Choroid plexus epithelial cell (primary cell): Measurements from ENCODE around the gene ATP2B2.

ENCODE experiments used
- DNase-seq: peaks from one replicate; pipeline ENCODE4 v3.0.0-alpha.2; 2010; ENCODE audit warnings: low read depth
- H3K4me3 ChIP-seq: 2 replicates; pipeline ENCODE4 v1.5.1; 2011; ENCODE audit warnings: low read depth, mild to moderate bottlenecking, control low read depth, low read length, moderate library complexity
- CTCF ChIP-seq: conservative IDR thresholded peaks from 2 replicates; pipeline ENCODE4 v1.5.1; 2011; ENCODE audit warnings: low read depth, mild to moderate bottlenecking, control low read depth, inconsistent platforms, low read length, moderate library complexity

The ATP2B2 gene

GRCh38 chr3:10290481-10291176, 214.8 kb downstream of the ATP2B2 start:
- no peak for TF ChIP-seq CTCF
- no peak overlapping the region for H3K4me3 ChIP-seq
- DNase-seq = no peak

GRCh38 chr3:10289787-10290355, 215.5 kb downstream of the ATP2B2 start:
- no peak for TF ChIP-seq CTCF

GRCh38 chr3:10289077-10289476, 216.3 kb downstream of the ATP2B2 start:
- DNase-seq = no peak
- no peak for TF ChIP-seq CTCF
- H3K4me3 ChIP-seq = no peak overlapping the region

More at GRCh38 chr3:10289787-10290355, 215.5 kb downstream of the ATP2B2 start:
- DNase-seq = no peak
- no peak overlapping the region for H3K4me3 ChIP-seq

- no peak for DNase-seq
- no peak for TF ChIP-seq CTCF
- H3K4me3 ChIP-seq = no peak overlapping the region
These were observed 216.8 kb downstream of the ATP2B2 start for GRCh38 chr3:10288575-10288960.

- DNase-seq = no peak
- TF ChIP-seq CTCF = no peak
- no peak overlapping the region for H3K4me3 ChIP-seq
These were observed 217.3 kb downstream of the ATP2B2 start for GRCh38 chr3:10287936-10288574.

- TF ChIP-seq CTCF = peak; percentile 18
- no peak overlapping the region for H3K4me3 ChIP-seq
- peak; percentile 72 for DNase-seq
These were observed 218.6 kb downstream of the ATP2B2 start for GRCh38 chr3:10286596-10287295.
